Subcutaneous adipose tissue (tissue), 4 donors: ENCODE results near the gene FAM193B. TPM values are rescaled to one million over a fixed set of nuclear protein-coding genes. Genes with fewer than 3 reads are reported as not detected.

Experiments
- total RNA-seq, 4 donors: library from RNA; depleted of rRNA; stranded (reverse); fragments of >200 nt; gene quantifications; one replicate each; pipeline ENCODE4 v1.1.0, GENCODE V29; 2016
- TF ChIP-seq, protein P1 (sequence below): fragments of 450-650 bp; IDR thresholded peaks from one replicate; pipeline ENCODE4 v1.5.1; 2016; ENCODE audit warnings: low read depth, mild to moderate bottlenecking, control low read depth, antibody characterized with exemption, moderate library complexity

Gene FAM193B
- total RNA-seq, 4 donors from 2014 or later, result 25.8 to 95.5 (median 35.5) TPM

DNA sequence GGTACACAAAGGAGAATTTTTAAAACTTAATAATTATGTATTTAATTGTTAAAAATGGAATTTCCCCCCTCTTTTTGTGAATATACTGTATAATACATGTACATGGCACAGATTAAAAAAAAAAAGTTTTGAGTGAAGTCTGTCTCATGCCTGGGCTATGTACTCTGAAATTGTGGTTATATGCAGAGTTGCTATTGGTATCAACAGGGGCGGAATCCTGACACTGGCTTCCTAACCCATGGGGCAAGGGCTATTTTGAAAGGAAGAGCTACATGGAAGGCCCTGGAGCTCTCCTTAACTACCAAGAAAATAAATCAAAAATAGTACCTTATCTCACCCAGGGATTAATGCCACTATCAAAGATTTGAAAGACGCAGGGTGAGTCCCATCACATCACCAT lies 865 bp upstream of the FAM193B start:
- TF ChIP-seq, protein P1, sequence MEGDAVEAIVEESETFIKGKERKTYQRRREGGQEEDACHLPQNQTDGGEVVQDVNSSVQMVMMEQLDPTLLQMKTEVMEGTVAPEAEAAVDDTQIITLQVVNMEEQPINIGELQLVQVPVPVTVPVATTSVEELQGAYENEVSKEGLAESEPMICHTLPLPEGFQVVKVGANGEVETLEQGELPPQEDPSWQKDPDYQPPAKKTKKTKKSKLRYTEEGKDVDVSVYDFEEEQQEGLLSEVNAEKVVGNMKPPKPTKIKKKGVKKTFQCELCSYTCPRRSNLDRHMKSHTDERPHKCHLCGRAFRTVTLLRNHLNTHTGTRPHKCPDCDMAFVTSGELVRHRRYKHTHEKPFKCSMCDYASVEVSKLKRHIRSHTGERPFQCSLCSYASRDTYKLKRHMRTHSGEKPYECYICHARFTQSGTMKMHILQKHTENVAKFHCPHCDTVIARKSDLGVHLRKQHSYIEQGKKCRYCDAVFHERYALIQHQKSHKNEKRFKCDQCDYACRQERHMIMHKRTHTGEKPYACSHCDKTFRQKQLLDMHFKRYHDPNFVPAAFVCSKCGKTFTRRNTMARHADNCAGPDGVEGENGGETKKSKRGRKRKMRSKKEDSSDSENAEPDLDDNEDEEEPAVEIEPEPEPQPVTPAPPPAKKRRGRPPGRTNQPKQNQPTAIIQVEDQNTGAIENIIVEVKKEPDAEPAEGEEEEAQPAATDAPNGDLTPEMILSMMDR, result no peak

DNA sequence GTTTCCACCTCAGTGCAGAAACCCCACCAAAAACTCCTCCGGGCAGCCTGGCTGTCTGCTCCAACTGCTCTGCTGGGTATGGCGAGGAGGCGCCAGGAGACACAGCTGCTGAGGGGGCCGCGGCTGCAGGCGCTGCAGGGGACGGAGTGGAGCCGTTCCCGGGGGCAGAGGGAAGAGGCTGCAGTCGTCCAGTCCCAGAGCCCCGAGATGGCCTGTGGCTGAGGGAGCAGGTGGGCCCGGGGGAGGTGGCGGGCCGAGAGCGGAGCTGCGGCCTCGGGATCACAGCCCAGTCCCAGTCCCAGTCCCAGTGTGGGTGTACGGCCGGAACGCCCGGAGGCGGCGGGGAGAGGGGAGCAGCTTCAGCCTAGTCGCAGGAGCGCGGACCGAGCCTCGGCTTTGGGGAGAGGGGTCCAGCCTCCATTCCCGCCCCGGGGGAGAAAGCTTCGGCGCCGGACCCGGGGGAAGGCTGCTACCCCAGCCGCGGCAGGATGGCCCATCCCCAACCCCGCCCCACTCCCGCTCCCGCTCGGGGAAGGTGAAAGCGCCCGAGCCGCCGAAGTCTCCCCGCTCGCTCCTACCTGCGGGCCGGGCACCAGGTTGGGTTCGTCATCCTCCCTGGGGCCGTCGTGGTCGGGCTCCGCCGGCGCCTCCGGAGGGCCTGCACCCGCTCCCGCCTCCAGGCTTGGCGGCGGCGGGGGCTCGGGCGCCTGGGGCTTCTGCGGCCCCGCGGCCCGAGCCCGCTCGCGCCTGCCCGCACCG lies 513 bp downstream of the FAM193B start:
- TF ChIP-seq, protein P1, result no peak

DNA sequence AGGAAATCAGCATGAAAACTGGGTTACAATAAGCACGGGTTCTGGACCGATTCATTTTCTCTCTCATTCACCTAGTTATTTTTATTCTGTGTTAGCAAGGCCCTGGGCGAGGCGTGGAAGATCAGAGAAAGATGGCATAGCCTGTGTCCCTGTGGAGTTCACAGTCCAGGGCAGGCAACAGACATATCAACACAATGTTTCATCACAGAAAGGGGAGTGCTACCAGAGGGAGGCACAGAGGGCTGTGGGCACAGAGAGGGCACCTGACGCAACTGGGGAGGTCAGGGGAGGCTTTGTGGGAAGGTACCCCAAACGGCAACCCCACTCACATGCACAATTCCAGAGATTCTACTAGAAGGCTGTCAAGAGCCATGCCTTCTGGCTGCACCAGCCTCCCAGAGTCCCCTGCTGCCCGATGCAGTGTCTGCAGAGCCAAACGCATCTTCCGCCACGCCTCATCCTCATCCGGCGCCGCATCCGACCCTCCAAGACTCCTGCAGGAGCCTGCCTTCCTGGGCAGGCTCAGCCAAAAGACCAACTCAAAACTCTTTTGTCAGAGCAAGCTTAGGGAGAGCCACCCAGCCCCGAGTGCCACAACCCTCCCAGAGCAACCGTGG lies 1.4 kb downstream of the FAM193B start:
- TF ChIP-seq, protein P1, result no peak

DNA sequence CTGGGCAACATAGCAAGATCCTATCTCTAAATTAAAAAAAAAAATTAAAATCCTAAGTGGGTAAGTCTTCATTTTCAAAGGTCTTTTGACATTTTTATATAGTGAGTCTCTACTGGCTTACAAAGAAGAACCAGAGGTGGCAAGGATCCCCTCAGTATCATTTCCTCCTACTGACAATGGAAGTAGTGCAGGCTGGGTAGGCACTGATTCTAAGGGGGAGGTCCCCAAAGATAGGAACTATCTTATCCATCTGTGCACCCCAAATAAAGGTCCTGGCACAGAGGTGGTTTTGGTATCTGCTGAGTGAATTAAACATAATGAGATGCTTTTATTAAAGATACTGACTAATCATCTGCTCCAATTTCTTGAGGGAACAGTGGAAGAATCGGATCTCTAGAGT lies 4.2 kb downstream of the FAM193B start:
- TF ChIP-seq, protein P1, result no peak

DNA sequence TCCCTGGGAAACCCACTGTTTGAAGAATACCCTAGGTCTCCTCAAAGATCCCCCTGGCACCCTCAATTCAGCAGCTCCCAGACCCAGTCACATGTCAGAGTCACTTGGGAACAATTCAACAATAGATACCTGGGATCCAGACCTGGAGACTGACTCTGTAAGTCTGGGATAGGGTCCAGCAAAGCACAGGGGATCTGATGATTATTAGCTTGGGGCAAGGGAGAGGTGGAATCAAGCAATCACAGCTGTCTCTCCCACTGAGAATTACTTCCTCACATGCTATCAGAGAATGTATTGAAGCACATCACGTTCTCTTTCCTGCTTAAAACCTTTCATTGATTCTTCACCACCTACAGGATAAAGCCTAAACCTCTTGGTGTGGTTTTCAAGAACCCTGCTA lies 5.9 kb downstream of the FAM193B start:
- TF ChIP-seq, protein P1, result no peak

DNA sequence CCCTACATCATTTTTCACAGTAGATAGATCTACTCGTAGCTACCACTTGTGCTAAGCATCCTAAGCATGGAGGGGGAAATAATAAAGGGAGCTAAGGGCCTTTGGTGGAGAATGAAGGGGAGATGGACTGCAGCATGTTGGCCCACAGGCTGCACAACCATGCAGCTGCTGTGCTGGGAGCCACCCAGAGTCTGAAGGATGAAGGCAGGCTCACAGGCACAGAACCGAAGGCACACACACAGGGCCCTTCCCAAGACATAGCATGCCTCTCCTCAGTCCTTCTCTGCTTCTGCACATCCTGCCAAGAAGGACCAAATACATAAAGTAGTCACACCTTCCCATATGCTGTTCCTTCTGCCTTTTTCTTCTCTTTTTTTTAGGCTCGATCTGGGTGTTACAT lies 6.6 kb downstream of the FAM193B start:
- TF ChIP-seq, protein P1, result no peak

DNA sequence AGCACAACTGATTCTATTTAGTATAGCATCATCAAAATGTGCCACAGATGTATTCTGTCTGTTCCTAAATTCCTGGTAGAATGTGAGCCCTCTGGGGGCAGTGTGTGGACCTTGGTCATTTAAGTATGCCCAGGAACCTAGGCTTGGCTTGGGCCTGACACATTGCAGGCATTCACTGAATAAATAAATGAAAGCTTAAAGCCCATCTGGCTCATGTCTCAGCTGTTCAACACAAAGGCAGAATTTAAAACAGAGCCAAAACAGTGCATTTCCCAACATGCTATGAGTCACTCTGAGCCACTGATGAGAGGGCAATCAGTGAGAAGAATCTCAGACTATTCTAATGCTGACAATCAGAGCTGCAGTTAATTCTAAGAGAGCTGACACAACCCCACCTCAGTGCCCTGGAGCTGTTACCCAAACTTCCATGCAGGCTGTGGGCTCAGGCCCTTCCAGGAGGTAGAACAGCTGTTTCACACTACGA lies 8.1 kb downstream of the FAM193B start:
- TF ChIP-seq, protein P1, result no peak
